B cell (primary cell): Measurements from ENCODE around the gene APBA3. TPM values are rescaled to one million over a fixed set of nuclear protein-coding genes. Genes with fewer than 3 reads are reported as not detected.

ENCODE experiments used
- ATAC-seq: fragments of 200-7000 bp; cut with Tn5 transposase; one replicate; pipeline ENCODE4 v1.10.0; 2021; ENCODE audit warnings: low read depth, mild to moderate bottlenecking, moderate number of reproducible peaks, moderate library complexity
- CTCF ChIA-PET: fragments of 350-600 bp; sonication (Branson Sonifier 250); formaldehyde crosslinking; loops from one replicate; lab custom pipeline; 2021; ENCODE audit warnings: antibody characterized with exemption, inconsistent platforms; lab: Charles Lee
- POLR2A ChIA-PET: fragments of 350-600 bp; sonication (Branson Sonifier 250); formaldehyde crosslinking; loops from one replicate; lab custom pipeline; 2021; ENCODE audit warnings: antibody characterized with exemption; lab: Charles Lee
- DNase-seq: peaks from one replicate; pipeline ENCODE4 v3.0.0; 2013
- H2AFZ ChIP-seq: 2 replicates; pipeline ENCODE4 v1.6.1; 2012; ENCODE audit warnings: mild to moderate bottlenecking, low read depth, low read length; ENCODE audit not compliant: insufficient read depth, poor library complexity, severe bottlenecking
- H3K27ac ChIP-seq, 2 donors: 1 replicate in 1 of 2; 2 replicates in 1 of 2; pipeline ENCODE4 v1.5.1; 2012 to 2013; ENCODE audit warnings: low read length in 2 of 2, mild to moderate bottlenecking in 2 of 2, moderate library complexity in 1 of 2
- H3K27me3 ChIP-seq, 4 experiments: fragments of 200-600 bp in 1 of 4; sonication (generic) in 1 of 4; replicated peaks in 1 of 4; 1 replicate in 2 of 4; 2 replicates in 2 of 4; pipeline versions ENCODE4 v1.6.1 to v1.7.0; 2013 to 2016; ENCODE audit warnings: low read length in 3 of 4, mild to moderate bottlenecking in 2 of 4, mixed read lengths in 1 of 4, moderate library complexity in 1 of 4; ENCODE audit not compliant: insufficient read depth in 4 of 4, control insufficient read depth in 3 of 4; ENCODE audit errors: control extremely low read depth in 1 of 4
- H3K36me3 ChIP-seq, 2 experiments: replicated peaks in 1 of 2; 1 replicate in 1 of 2; 2 replicates in 1 of 2; pipeline versions ENCODE4 v1.6.1 to v1.7.1; 2013; ENCODE audit warnings: low read length in 1 of 2; ENCODE audit not compliant: insufficient read depth in 2 of 2, control insufficient read depth in 1 of 2; ENCODE audit errors: control extremely low read depth in 1 of 2, extremely low read depth in 1 of 2
- H3K4me1 ChIP-seq, 2 donors: fragments of 200-600 bp in 1 of 2; sonication (generic) in 1 of 2; 1 replicate in 1 of 2; 2 replicates in 1 of 2; pipeline versions ENCODE4 v1.5.1 to v1.6.1; 2013 to 2017; ENCODE audit warnings: low read length in 2 of 2; ENCODE audit not compliant: control insufficient read depth in 2 of 2, insufficient read depth in 2 of 2
- H3K4me2 ChIP-seq: replicated peaks from 2 replicates; pipeline ENCODE3; 2012; ENCODE audit warnings: mild to moderate bottlenecking, low read depth, low read length; ENCODE audit not compliant: poor library complexity, severe bottlenecking
- H3K4me3 ChIP-seq, 5 experiments: fragments of 200-600 bp in 1 of 5; sonication (generic) in 1 of 5; 1 replicate in 3 of 5; 2 replicates in 2 of 5; pipeline versions ENCODE4 v1.5.1 to v1.7.0; 2011 to 2016; ENCODE audit warnings: low read length in 4 of 5, mild to moderate bottlenecking in 4 of 5, low read depth in 2 of 5, control low read depth in 1 of 5, moderate library complexity in 1 of 5; ENCODE audit not compliant: insufficient read depth in 1 of 5; ENCODE audit errors: control extremely low read depth in 1 of 5, extremely low read depth in 1 of 5
- H3K79me2 ChIP-seq: fragments of 200-600 bp; sonication (generic); one replicate; pipeline ENCODE4 v1.6.0; 2016; ENCODE audit warnings: low read length; ENCODE audit not compliant: control insufficient read depth, insufficient read depth
- H3K9ac ChIP-seq: fragments of 200-600 bp; sonication (generic); 2 replicates; pipeline ENCODE4 v1.6.1; 2017; ENCODE audit warnings: mild to moderate bottlenecking, low read length, moderate library complexity
- H3K9me3 ChIP-seq, 3 donors: one replicate each; pipeline versions ENCODE4 v1.6.1 to v1.7.1; 2013; ENCODE audit warnings: low read length in 2 of 3; ENCODE audit not compliant: control insufficient read depth in 2 of 3, insufficient read depth in 1 of 3; ENCODE audit errors: control extremely low read depth in 1 of 3
- H4K20me1 ChIP-seq: 2 replicates; pipeline ENCODE4 v1.6.0; 2012; ENCODE audit warnings: mild to moderate bottlenecking, low read length; ENCODE audit not compliant: insufficient read depth, control insufficient read depth, poor library complexity, severe bottlenecking
- H3K27ac Mint-ChIP-seq: one replicate; pipeline ENCODE4 v1.8.0; 2021; ENCODE audit warnings: mixed read lengths
- H3K27me3 Mint-ChIP-seq: one replicate; pipeline ENCODE4 v1.8.0; 2021; ENCODE audit warnings: mixed read lengths
- H3K4me1 Mint-ChIP-seq: one replicate; pipeline ENCODE4 v1.8.0; 2021; ENCODE audit warnings: mixed read lengths
- H3K4me3 Mint-ChIP-seq: one replicate; pipeline ENCODE4 v1.8.0; 2021; ENCODE audit warnings: mixed read lengths
- H3K9me3 Mint-ChIP-seq: one replicate; pipeline ENCODE4 v1.8.0; 2022; ENCODE audit warnings: mixed read lengths; ENCODE audit not compliant: insufficient read depth
- CTCF ChIP-seq: fragments of 200-600 bp; IDR thresholded peaks from one replicate; pipeline ENCODE4 v1.8.0; 2022; ENCODE audit warnings: antibody characterized with exemption, mild to moderate bottlenecking
- EZH2 ChIP-seq: IDR thresholded peaks from 2 replicates; pipeline ENCODE4 v1.6.1; 2012; ENCODE audit warnings: borderline replicate concordance, low read depth, mild to moderate bottlenecking, moderate library complexity, low read length; ENCODE audit not compliant: insufficient read depth, poor library complexity, severe bottlenecking
- WGBS: methylation state at CpG from one replicate; pipeline ENCODE4 v1.1.5; 2013; ENCODE audit warnings: missing lambda C conversion rate; ENCODE audit not compliant: insufficient coverage; 5-methylcytosine and 5-hydroxymethylcytosine counted together
- intact Hi-C: fragments of 100-400 bp; cut with micrococcal nuclease; formaldehyde crosslinking; loops from one replicate; pipeline ENCODE4 v1.10.0; 2022
- polyA plus RNA-seq: library from polyadenylated mRNA; depleted of rRNA; stranded (reverse); fragments of >200 nt; gene quantifications from 2 replicates; pipeline ENCODE4 v1.2.3, GENCODE V29; 2012
- total RNA-seq, 2 donors: library from RNA; stranded (reverse); fragments of 120-200 nt in 1 of 2; gene quantifications; 1 replicate in 1 of 2; 2 replicates in 1 of 2; pipeline versions ENCODE4 v1.2.3 to v1.2.4, GENCODE V29; 2013 to 2022

Gene APBA3
- total and polyA plus RNA-seq, 2 donors (not counting 1 experiment from before 2014, with no cell fraction given), result 61.4 to 91.2 TPM

GRCh38 chr19:3788996-3789778 is 27.7 kb upstream of the APBA3 start:
- Histone ChIP-seq H4K20me1 (no peaks in the 10 kb centered on the region), H3K9ac (no peak overlapping the region), H2AFZ (no peak overlapping the region), H3K27ac (no peak overlapping the region), H3K4me1 (peaks cover 11 to 13% of the 10 kb centered on the region in 2 donors), H3K79me2 (no peaks in the 10 kb centered on the region), H3K9me3 (peaks cover 0 to 17% (median 6%) of the 10 kb centered on the region in 3 donors), H3K27me3 (peaks cover 0 to 4% (median 0%) of the 10 kb centered on the region in 4 experiments), H3K4me3 (no peak overlapping the region), H3K4me2 (no peak overlapping the region), H3K36me3 (no peaks in the 10 kb centered on the region)
- no peak overlapping the region for H3K4me3 Mint-ChIP-seq
- H3K27me3 Mint-ChIP-seq, result peaks cover 3% of the 10 kb centered on the region
- ATAC-seq (no peak), DNase-seq (no peak)
- H3K27ac Mint-ChIP-seq, result no peak overlapping the region
- peaks cover 17% of the 10 kb centered on the region for H3K4me1 Mint-ChIP-seq
- ChIA-PET CTCF (interaction anchor here (0.7 to 1.5 kb wide), 2 partner anchors 33 to 1608 kb away, joined by 3 to 4 read pairs; no protein-coding TSS in a partner anchor), POLR2A (no interaction called here)
- TF ChIP-seq CTCF, result no peak
- 56% methylated on average over 11 of the region's 16 CpGs for WGBS
- intact Hi-C loops, result no loop called here
- H3K9me3 Mint-ChIP-seq, result no peaks in the 10 kb centered on the region

- intact Hi-C loops, result no loop called here
- DNase-seq (peak; percentile 47), ATAC-seq (peak; percentile 18)
- Histone ChIP-seq H3K27me3 (peaks cover 0 to 4% (median 0%) of the 10 kb centered on the region in 4 experiments), H3K27ac (no peak within 1 kb of the TSS), H3K9me3 (peaks cover 0 to 29% (median 21%) of the 10 kb centered on the region in 3 donors), H3K4me3 (peak within 1 kb of the TSS in 4 of 5 experiments; percentile 33 to 65 (median 62)), H4K20me1 (no peaks in the 10 kb centered on the region), H3K4me1 (peaks cover 11 to 13% of the 10 kb centered on the region in 2 donors), H3K4me2 (peak within 1 kb of the TSS; percentile 95), H3K36me3 (no peaks in the 10 kb centered on the region), H2AFZ (peak within 1 kb of the TSS; percentile 79), H3K9ac (peak within 1 kb of the TSS; percentile 63), H3K79me2 (no peaks in the 10 kb centered on the region)
- Mint-ChIP-seq H3K9me3 (peaks cover 8% of the 10 kb centered on the region), H3K27me3 (no peaks in the 10 kb centered on the region), H3K4me3 (peak within 1 kb of the TSS; percentile 79), H3K4me1 (peaks cover 22% of the 10 kb centered on the region), H3K27ac (no peak within 1 kb of the TSS)
- ChIA-PET POLR2A (no interaction called here), CTCF (no interaction called here)
- WGBS, result under 1% methylated on average over 78 of the region's 101 CpGs
- TF ChIP-seq CTCF (no peak), EZH2 (no peak)
These were observed 24.7 kb upstream of the APBA3 start, which contains the start of gene MATK for GRCh38 chr19:3785938-3786824. MATK (minus strand) TSS chr19:3786381; CDS start chr19:3785135, 1,246 bp downstream.
